ENCODE data around the gene STPG2.

The STPG2 gene

DNA sequence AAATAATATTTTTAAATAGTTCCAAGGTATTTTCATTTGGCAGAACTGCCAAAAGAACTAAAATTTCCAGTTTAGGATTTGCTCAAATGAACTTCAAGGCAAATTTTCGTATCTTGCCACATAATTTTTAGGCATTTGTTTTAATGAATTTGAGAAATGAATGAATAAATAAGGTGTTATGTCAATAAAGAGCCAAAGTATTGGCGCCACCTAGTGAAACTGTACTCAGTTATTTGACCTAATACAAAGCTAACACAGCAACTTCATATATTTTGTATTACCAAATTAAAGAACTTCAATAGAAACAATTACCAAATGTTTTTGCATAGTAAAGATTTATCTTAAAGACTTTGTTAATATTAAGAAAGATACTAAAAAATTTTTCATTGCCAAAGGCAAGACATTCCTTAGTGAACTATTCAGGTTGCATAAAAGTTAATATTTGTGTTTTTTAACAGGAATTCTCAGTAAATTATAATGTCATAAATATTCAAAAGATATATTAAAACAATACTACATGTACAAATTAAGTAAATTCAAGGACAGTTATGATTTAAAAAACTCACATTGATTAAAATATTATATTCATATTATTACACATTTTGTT lies 50.3 kb downstream of the STPG2 start:
- DNase-seq, result no peak

GRCh38 chr4:98081936-98082335 lies 61.3 kb downstream of the STPG2 start:
- no peak for DNase-seq

DNA sequence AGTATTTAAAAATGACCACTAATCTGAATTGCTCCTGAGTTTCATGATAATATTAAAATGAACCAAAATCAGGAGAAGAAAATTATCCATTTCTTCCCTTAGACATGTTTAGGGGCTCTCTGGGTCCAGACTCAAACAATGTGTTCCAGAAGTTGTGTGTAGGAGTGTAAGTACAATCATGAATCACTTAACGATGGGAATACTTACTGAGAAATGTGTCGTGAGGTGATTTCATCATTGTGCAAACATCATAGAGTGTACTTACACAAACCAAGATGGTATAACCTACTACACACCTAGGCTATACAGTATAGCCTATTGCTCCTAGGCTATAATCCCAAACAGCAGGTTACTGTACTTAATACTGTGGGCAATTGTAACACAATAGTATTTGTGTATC lies 74.8 kb downstream of the STPG2 start:
- DNase-seq, result no peak

DNA sequence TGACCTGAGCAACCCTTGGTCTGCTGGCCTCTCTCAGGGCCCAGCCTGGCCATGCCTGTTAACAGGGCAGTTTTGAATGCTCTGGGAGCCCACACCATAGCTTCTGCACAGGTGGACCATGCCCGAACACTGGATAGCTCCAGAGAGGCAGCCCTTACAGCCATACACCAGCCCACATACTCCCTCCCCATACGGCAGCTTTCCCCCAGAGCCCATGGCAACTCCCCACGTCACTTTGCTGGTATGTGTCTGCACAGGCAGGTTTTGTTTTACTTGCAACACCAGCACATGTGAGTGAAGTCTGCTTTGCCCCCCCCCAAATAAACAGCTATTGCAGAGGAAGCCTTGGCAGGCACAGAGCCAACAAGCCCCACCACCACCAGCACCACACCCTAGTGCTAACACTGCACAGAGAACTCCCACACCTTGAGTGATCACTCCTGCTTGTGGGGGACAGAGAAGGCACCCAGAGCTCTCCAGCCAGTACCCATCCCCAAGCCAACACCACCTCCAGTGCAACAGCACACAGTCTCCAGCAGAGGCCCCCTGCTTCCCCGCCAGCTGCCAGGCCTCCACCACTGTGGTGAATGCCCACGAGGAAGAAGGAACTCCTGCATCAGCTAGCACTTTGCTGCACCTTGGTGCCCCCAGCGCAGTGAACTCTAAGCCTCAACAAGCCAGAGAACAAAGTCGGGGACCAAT lies 87.3 kb downstream of the STPG2 start:
- no peak for DNase-seq

- no peak for DNase-seq
These were observed 96.6 kb downstream of the STPG2 start for GRCh38 chr4:98046665-98047064.

- DNase-seq, result no peak
These were observed 113.2 kb downstream of the STPG2 start for GRCh38 chr4:98030059-98030458.

DNA sequence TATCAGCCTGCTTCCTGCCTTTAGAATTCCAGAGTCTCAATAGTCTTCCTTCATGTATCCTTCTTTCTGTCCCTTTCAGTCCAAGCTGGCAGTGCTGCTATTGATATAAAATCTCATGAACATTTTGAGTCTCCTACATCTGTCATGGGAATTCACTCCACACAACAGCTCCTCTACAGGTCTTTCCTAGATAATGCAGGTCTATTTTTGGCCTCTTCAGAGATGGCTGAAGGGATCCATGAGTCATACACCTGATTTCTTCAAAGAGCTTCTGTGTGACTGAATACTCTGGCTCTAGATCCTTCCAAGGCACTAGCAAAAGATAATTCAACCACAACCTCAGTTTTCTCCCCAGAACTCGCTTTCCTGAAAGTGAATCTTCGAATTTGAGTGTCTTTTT lies 115.4 kb downstream of the STPG2 start:
- DNase-seq, result peak; percentile 16

- no peak for DNase-seq
These were observed 116.9 kb downstream of the STPG2 start for GRCh38 chr4:98026362-98026761.

DNA sequence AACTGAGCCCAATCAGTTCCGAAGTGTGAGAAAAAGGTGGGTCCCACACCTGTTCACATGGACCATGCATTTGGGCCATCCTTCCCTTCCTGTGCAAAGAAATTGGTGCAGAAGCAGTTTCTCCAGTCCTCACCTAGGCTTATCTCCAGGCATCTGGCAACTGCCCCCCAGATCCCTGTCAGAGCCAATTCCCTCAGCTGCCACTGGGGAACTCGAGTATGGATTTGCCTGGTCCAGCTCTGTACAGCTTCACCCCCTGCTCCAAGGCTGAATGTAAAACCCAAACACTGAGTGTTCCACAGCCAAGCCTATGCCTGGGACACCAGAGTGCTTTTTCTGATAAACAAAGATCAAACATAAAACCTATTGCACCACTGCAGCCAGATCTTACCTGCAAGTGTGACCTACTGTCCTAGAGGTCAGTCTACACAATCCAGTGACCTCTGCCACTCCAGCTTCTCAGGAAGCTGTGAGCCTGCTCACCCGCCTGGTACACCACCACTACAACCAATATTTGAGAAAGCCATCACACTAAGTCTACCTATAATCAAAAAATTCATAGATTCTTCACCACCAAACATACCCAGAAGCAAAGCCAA lies 136.4 kb downstream of the STPG2 start:
- no peak for DNase-seq

DNA sequence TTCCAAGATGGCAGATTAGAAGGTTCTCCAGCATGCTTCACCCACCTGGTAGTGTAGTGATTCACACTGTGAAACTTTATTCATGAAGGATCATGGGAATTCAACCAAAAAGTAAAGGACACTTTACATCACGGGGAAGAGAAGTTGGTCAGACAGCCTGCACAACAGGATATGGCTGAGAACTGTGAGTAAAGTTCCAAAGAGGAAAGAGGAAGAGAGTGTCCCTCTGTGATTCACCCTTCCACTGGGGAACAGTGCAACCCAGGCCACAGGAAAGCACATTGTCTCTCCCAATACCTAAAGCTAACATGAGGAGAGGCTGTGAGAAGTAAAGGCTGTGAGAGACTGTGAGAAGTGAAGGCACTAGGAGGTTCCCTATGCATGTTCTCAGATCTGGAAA lies 137.2 kb downstream of the STPG2 start:
- DNase-seq, result no peak

DNA sequence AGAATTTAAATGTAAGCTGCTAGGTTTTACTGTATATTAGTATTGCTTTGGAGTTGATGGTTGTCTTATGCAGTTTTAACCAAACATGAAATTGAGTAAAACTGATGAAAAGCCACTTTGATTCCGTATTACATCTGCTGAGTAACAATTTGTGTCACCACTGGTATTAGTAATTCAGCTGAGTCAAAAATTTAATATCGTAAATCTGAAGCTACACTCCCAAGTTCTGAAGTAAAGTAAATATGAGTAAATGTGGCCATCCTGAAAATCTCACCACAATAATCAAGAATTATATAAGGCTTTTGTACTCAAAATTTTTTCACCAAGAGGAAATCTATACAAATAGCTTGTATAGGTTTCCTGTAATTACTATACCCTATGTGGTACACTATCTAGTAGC lies 142.3 kb downstream of the STPG2 start:
- DNase-seq, result no peak

GRCh38 chr4:97998203-97998602 lies 145.1 kb downstream of the STPG2 start:
- no peak for DNase-seq

GRCh38 chr4:97994765-97995465 lies 148.4 kb downstream of the STPG2 start:
- DNase-seq, result no peak

- no peak for DNase-seq
These were observed 152.9 kb downstream of the STPG2 start for GRCh38 chr4:97990409-97990808.

DNA sequence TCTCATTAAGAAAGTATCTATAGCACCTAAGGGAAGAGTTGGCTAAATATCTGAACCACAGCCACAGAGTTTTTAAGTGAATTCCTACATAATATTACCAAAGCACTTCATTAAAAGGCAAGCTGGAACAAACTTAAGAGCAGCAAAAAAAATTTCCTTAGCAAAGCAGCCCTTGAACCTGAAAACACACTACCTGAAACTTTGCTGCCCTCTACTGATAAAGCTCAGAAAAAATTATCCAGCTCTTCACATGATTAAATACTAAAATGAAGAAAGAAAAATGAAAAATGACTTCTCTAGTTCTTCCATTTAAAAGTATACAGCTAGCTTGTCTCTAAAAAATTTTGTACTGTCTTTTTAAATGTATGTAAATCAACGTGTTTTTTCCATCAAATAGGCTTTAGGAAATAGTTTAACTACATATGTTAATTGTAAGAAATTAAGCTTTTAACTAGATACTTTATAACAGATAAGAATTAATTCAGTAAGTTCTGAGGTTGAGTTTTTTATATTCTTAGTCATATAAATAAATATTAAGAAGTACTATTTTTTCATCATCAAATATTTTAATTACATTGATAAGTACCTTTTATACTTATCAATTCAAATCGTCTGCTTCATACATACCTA lies 156.1 kb downstream of the STPG2 start:
- no peak for DNase-seq

- no peak for DNase-seq
These were observed 158.6 kb downstream of the STPG2 start for GRCh38 chr4:97984545-97985131.

DNA sequence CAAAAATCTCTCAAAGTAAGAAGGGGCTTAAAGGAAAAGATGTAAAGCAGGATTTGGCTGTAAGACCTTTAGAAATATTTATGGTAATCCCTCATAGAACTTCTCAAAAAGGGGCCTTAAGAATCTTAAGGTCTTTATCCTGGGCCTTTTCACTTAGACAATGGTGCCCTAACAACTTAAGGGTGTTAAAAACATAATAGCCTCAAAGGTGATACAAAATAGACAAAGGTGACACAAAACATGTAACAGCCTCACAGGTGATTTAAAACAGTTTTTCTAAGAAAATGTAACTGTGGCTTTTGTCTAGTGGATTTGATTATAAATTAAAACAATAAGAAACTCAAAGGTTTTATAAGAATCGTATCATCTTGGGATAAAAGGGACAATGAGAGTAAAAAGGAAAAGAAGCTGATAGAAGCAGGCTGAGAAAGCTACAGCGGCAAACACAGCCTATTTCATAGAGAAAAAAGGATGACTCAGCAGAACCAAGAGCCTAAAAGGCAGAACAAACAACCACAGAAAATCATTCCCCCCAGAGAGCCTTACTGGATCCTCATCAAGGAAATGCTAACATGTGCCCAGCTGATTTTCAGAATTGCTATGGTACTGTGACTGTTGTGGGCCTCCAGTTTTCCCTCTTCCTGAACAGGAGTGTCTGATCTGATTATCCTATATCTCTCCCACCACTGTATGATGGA lies 164.3 kb downstream of the STPG2 start:
- DNase-seq, result no peak

DNA sequence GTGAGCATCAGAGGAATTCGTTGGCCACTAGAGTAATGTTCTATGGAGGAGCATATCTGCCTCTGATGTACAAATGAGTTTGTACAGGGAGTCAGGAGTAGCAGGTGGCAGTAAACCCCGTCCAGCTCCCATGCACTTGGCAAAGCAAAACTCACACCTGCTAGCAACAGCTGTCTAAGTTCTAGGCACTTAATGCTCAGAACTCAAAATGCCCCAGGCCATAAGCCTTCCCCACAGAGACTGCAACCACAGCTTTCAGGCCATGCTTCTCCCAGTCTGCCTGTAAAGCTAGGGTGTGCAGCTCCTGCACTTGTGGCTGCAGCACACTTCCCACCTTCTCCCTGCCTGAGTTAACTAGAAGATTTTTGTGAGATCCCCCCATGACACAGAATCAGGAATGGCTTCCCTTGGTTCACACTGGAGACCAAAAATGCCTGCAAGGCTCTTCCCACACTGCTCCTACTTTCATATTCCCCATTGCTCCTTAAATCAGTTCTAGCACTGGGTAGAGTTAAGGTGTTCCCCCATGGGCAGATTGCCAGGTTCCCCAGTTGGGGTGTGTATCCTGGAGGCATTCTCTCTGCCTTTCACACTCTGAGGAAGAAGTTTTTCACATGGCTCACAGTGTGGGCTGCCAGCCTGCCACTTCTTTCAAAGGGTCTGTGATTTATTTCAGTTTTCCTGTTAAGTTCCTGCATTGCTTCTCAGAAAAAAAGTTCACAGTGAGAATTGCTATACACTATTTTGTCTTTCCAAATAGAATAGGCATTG lies 189.9 kb downstream of the STPG2 start:
- no peak for DNase-seq

- no peak for DNase-seq
These were observed 190.5 kb downstream of the STPG2 start for GRCh38 chr4:97952763-97953162.

GRCh38 chr4:97950836-97951235 lies 192.4 kb downstream of the STPG2 start:
- no peak for DNase-seq

DNA sequence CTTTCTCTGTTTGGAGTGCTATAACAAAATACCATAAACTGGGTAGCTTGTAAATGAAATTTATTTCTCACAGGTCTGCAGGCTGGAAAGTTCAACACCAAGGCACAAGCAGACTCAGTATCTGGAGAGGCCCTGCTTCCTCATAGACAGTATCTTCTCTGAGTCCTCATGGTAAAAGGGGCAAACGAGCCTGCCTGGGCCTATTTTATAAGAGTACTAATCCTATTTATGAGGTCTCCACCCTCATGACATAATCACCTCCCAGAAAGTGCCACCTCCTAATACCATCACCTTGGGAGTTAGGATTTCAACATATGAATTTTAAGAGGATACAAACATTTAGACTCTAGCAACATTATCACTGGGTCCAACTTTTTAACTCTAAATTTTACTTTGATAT lies 200.3 kb downstream of the STPG2 start:
- no peak for DNase-seq

- no peak for DNase-seq
These were observed 201.1 kb downstream of the STPG2 start for GRCh38 chr4:97942137-97942536.

All from NCI-H2171 (cell line).